HepG2 (cell line): Measurements from ENCODE around the gene PPP2R5B. TPM values are rescaled to one million over a fixed set of nuclear protein-coding genes. Genes with fewer than 3 reads are reported as not detected.
A peak's percentile ranks its signal among the peaks of the same experiment; 100 is the strongest.

Experiments
- EED ChIP-seq: sonication (generic); formaldehyde crosslinking; IDR thresholded peaks from 2 replicates; pipeline ENCODE4 v1.5.0; 2020; ENCODE audit warnings: mild to moderate bottlenecking, missing genetic modification reagents
- FIP1L1 ChIP-seq: fragments of 200-400 bp; formaldehyde crosslinking; IDR thresholded peaks from 2 replicates; pipeline ENCODE4 v1.6.1; 2018; ENCODE audit warnings: low read depth, mild to moderate bottlenecking, low read length, moderate library complexity, borderline replicate concordance; ENCODE audit not compliant: insufficient read depth
- HCFC1 ChIP-seq: fragments of 150-350 bp; IDR thresholded peaks from 2 replicates; pipeline ENCODE4 v1.6.1; 2014; ENCODE audit warnings: low read depth, low read length
- HES4 ChIP-seq: sonication (generic); formaldehyde crosslinking; IDR thresholded peaks from 2 replicates; pipeline ENCODE4 v1.9.0; 2021; ENCODE audit warnings: mild to moderate bottlenecking, missing genetic modification reagents, borderline replicate concordance
- HIVEP1 ChIP-seq: sonication (generic); formaldehyde crosslinking; IDR thresholded peaks from 2 replicates; pipeline ENCODE4 v1.4.0; 2020; ENCODE audit warnings: mild to moderate bottlenecking, missing genetic modification reagents
- NCOA5 ChIP-seq: sonication (generic); formaldehyde crosslinking; IDR thresholded peaks from 2 replicates; pipeline ENCODE4 v1.4.0; 2020; ENCODE audit warnings: missing genetic modification reagents
- NR2C2 ChIP-seq: sonication (generic); formaldehyde crosslinking; IDR thresholded peaks from 2 replicates; pipeline ENCODE4 v1.4.0; 2020; ENCODE audit warnings: missing genetic modification reagents, mild to moderate bottlenecking, moderate library complexity, borderline replicate concordance
- RFXAP ChIP-seq: sonication (generic); formaldehyde crosslinking; IDR thresholded peaks from 2 replicates; pipeline ENCODE4 v1.4.0; 2020; ENCODE audit warnings: missing genetic modification reagents, borderline replicate concordance
- SIN3A ChIP-seq: IDR thresholded peaks from 2 replicates; pipeline ENCODE4 v1.6.1; 2011; ENCODE audit warnings: low read depth, mild to moderate bottlenecking, control low read depth, low read length, borderline replicate concordance
- SP4 ChIP-seq: sonication (generic); formaldehyde crosslinking; IDR thresholded peaks from 2 replicates; pipeline ENCODE4 v1.8.1; 2023; ENCODE audit warnings: mild to moderate bottlenecking, missing genetic modification reagents
- THAP7 ChIP-seq: sonication (generic); formaldehyde crosslinking; IDR thresholded peaks from 2 replicates; pipeline ENCODE4 v1.8.1; 2023; ENCODE audit warnings: mild to moderate bottlenecking, missing genetic modification reagents
- ZNF142 ChIP-seq: sonication (generic); formaldehyde crosslinking; IDR thresholded peaks from 2 replicates; pipeline ENCODE4 v1.4.0; 2020; ENCODE audit warnings: missing genetic modification reagents
- ZNF225 ChIP-seq: sonication (generic); formaldehyde crosslinking; IDR thresholded peaks from 2 replicates; pipeline ENCODE4 v1.4.0; 2020; ENCODE audit warnings: mild to moderate bottlenecking, missing genetic modification reagents
- ZNF264 ChIP-seq: sonication (generic); formaldehyde crosslinking; IDR thresholded peaks from 2 replicates; pipeline ENCODE4 v1.4.0; 2020; ENCODE audit warnings: missing genetic modification reagents
- ZNF629 ChIP-seq: sonication (generic); formaldehyde crosslinking; conservative IDR thresholded peaks from 2 replicates; pipeline ENCODE4 v1.5.0; 2020; ENCODE audit warnings: missing genetic modification reagents
- ZNF772 ChIP-seq: sonication (generic); formaldehyde crosslinking; IDR thresholded peaks from 2 replicates; pipeline ENCODE4 v1.5.0; 2020; ENCODE audit warnings: mild to moderate bottlenecking, missing genetic modification reagents
- ZSCAN9 ChIP-seq: IDR thresholded peaks from 2 replicates; pipeline ENCODE4 v1.6.1; 2016; ENCODE audit warnings: borderline replicate concordance
- polyA plus RNA-seq, 8 experiments: library from polyadenylated mRNA; depleted of rRNA in 3 of 8; stranded (reverse) in 7 of 8; unstranded in 1 of 8; fragments of >200 nt; fragmentation: Illumina TruSeq in 4 of 8; extraction: Trizol in 4 of 8; gene quantifications; 2 replicates each; pipeline versions ENCODE4 v1.2.1 to v1.2.3, GENCODE V29; 2011 to 2016; ENCODE audit warnings: low read depth in 4 of 8, missing spikeins in 1 of 8, mixed read lengths in 1 of 8; ENCODE audit not compliant: insufficient read depth in 1 of 8
- total RNA-seq, 5 experiments: library from RNA; depleted of rRNA; stranded (reverse); fragments of >200 nt; fragmentation: Illumina TruSeq; extraction: Trizol; gene quantifications; 2 replicates each; pipeline ENCODE4 v1.2.3, GENCODE V29; 2016; ENCODE audit warnings: low read depth in 1 of 5
- TF ChIP-seq, protein P1 (sequence below): sonication (generic); formaldehyde crosslinking; conservative IDR thresholded peaks from 2 replicates; pipeline ENCODE4 v1.8.0; 2022; ENCODE audit warnings: mild to moderate bottlenecking, moderate library complexity, missing genetic modification reagents
- TF ChIP-seq, protein P2 (sequence below): sonication (generic); formaldehyde crosslinking; IDR thresholded peaks from 2 replicates; pipeline ENCODE4 v1.5.0; 2020; ENCODE audit warnings: mild to moderate bottlenecking, missing genetic modification reagents

Gene PPP2R5B
- total and polyA plus RNA-seq, 2 of the 13 experiments (the other 11 are each of a cell fraction or from before 2014, with no cell fraction given): 2.3 to 8.3 TPM

GRCh38 chr11:64894070-64894811, 30.2 kb upstream of the PPP2R5B start (continued):
- TF ChIP-seq ZSCAN9 (CRISPR knock-in tag): peak; percentile 42; the same call in 1 of the 2 replicates
- 0 out of 2 replicates have a peak, but pooled peaks have one; percentile 22 for TF ChIP-seq ZNF225 (CRISPR knock-in tag)
- peak; percentile 93 for TF ChIP-seq NR2C2 (CRISPR knock-in tag)
- no peak for TF ChIP-seq ZNF629 (CRISPR knock-in tag)
- no peak for TF ChIP-seq HCFC1
- TF ChIP-seq, protein P1, sequence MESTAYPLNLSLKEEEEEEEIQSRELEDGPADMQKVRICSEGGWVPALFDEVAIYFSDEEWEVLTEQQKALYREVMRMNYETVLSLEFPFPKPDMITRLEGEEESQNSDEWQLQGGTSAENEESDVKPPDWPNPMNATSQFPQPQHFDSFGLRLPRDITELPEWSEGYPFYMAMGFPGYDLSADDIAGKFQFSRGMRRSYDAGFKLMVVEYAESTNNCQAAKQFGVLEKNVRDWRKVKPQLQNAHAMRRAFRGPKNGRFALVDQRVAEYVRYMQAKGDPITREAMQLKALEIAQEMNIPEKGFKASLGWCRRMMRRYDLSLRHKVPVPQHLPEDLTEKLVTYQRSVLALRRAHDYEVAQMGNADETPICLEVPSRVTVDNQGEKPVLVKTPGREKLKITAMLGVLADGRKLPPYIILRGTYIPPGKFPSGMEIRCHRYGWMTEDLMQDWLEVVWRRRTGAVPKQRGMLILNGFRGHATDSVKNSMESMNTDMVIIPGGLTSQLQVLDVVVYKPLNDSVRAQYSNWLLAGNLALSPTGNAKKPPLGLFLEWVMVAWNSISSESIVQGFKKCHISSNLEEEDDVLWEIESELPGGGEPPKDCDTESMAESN (CRISPR knock-in tag): no peak; the same call in 1 of the 2 replicates
- no peak for TF ChIP-seq HIVEP1 (CRISPR knock-in tag)
- peak; percentile 72; the same call in 1 of the 2 replicates for TF ChIP-seq FIP1L1
- TF ChIP-seq ZNF772 (CRISPR knock-in tag): no peak
- peak; percentile 60 for TF ChIP-seq ZNF264 (CRISPR knock-in tag)
- TF ChIP-seq, protein P2, sequence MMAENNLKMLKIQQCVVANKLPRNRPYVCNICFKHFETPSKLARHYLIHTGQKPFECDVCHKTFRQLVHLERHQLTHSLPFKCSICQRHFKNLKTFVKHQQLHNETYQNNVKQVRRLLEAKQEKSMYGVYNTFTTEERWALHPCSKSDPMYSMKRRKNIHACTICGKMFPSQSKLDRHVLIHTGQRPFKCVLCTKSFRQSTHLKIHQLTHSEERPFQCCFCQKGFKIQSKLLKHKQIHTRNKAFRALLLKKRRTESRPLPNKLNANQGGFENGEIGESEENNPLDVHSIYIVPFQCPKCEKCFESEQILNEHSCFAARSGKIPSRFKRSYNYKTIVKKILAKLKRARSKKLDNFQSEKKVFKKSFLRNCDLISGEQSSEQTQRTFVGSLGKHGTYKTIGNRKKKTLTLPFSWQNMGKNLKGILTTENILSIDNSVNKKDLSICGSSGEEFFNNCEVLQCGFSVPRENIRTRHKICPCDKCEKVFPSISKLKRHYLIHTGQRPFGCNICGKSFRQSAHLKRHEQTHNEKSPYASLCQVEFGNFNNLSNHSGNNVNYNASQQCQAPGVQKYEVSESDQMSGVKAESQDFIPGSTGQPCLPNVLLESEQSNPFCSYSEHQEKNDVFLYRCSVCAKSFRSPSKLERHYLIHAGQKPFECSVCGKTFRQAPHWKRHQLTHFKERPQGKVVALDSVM: peak; percentile 55; the same call in 1 of the 2 replicates
- peak; percentile 79; the same call in 1 of the 2 replicates for TF ChIP-seq SP4 (CRISPR knock-in tag)
- TF ChIP-seq RFXAP: peak; percentile 48; the same call in 1 of the 2 replicates
- TF ChIP-seq SIN3A: no peak
- TF ChIP-seq EED: no peak
- 0 out of 2 replicates have a peak, but pooled peaks have one; percentile 67 for TF ChIP-seq ZNF142 (CRISPR knock-in tag)
- no peak for TF ChIP-seq HES4 (CRISPR knock-in tag)
- TF ChIP-seq THAP7: no peak
- TF ChIP-seq NCOA5 (CRISPR knock-in tag): no peak
